GM12878 (cell line): ENCODE data around the gene AGAP1. TPM values are rescaled to one million over a fixed set of nuclear protein-coding genes. Genes with fewer than 3 reads are reported as not detected.

Experiments used
- ATAC-seq: fragments of 200-7000 bp; cut with Tn5 transposase; 3 replicates; pipeline ENCODE4 v1.9.1; 2020; ENCODE audit warnings: mild to moderate bottlenecking, moderate library complexity
- BruUV-seq: library from RNA; stranded (reverse); fragments of 400-500 nt; replicated peaks from 2 replicates; lab custom pipeline; 2021; lab: Mats Ljungman, UMichigan
- CTCF ChIA-PET: fragments of 300-600 bp; sonication (Branson Sonifier 250); formaldehyde crosslinking; extraction: SDS; loops from one replicate; lab custom pipeline; 2021; ENCODE audit warnings: inconsistent platforms; lab: Yijun Ruan, JAX
- POLR2A ChIA-PET: fragments of 350-600 bp; formaldehyde crosslinking; extraction: SDS; loops from one replicate; lab custom pipeline; 2021; ENCODE audit warnings: inconsistent platforms; lab: Charles Lee
- RAD21 ChIA-PET: fragments of 300-600 bp; sonication (Branson Sonifier 250); formaldehyde crosslinking; loops from one replicate; lab custom pipeline; 2023; ENCODE audit warnings: antibody characterized with exemption; ENCODE audit not compliant: unreplicated experiment; lab: Charles Lee
- SMC1A ChIA-PET: fragments of 300-600 bp; sonication (Branson Sonifier 250); formaldehyde crosslinking; loops from one replicate; lab custom pipeline; 2023; ENCODE audit not compliant: unreplicated experiment, uncharacterized antibody; lab: Charles Lee
- DNase-seq: peaks from one replicate; pipeline ENCODE4 v3.0.0-alpha.2; 2011; ENCODE audit warnings: low read depth, low spot score
- FAIRE-seq: peaks from 3 replicates; lab custom pipeline; 2011; peaks lifted over from hg19 to GRCh38; lab: Jason Lieb, UNC
- H2AFZ ChIP-seq: 2 replicates; pipeline ENCODE4 v1.6.0; 2011; ENCODE audit warnings: low read depth, low read length, control low read depth; ENCODE audit not compliant: control insufficient read depth
- H3K27ac ChIP-seq: 2 replicates; pipeline ENCODE4 v1.5.1; 2011; ENCODE audit warnings: control low read depth; ENCODE audit not compliant: control insufficient read depth, insufficient read depth
- H3K27me3 ChIP-seq, 2 experiments: replicated peaks in 1 of 2; 2 replicates each; pipeline versions ENCODE4 v1.6.0 to v1.6.1; 2011; ENCODE audit warnings: low read length in 1 of 2; ENCODE audit not compliant: control insufficient read depth in 2 of 2, insufficient read depth in 2 of 2
- H3K36me3 ChIP-seq, 2 experiments: 2 replicates each; pipeline ENCODE4 v1.5.1; 2011; ENCODE audit warnings: low read length in 1 of 2; ENCODE audit not compliant: control insufficient read depth in 2 of 2, insufficient read depth in 2 of 2
- H3K4me1 ChIP-seq: 2 replicates; pipeline ENCODE4 v1.6.1; 2011; ENCODE audit warnings: mild to moderate bottlenecking, low read length, moderate library complexity, mixed read lengths; ENCODE audit not compliant: control insufficient read depth, insufficient read depth
- H3K4me2 ChIP-seq: 2 replicates; pipeline ENCODE4 v1.6.0; 2011; ENCODE audit warnings: control low read depth; ENCODE audit not compliant: control insufficient read depth, insufficient read depth
- H3K4me3 ChIP-seq: fragments of 200-600 bp; sonication (generic); 2 replicates; pipeline ENCODE4 v1.5.1; 2016
- H3K79me2 ChIP-seq: 2 replicates; pipeline ENCODE4 v1.6.0; 2011; ENCODE audit warnings: low read length; ENCODE audit not compliant: control insufficient read depth, insufficient read depth
- H3K9ac ChIP-seq: 2 replicates; pipeline ENCODE4 v1.8.0; 2011; ENCODE audit warnings: low read length, control low read depth, mixed read lengths; ENCODE audit not compliant: control insufficient read depth, insufficient read depth
- H3K9me3 ChIP-seq: replicated peaks from 3 replicates; pipeline ENCODE4 v1.5.1; 2011; ENCODE audit warnings: mild to moderate bottlenecking, low read length; ENCODE audit not compliant: control insufficient read depth, insufficient read depth
- H4K20me1 ChIP-seq: 2 replicates; pipeline ENCODE4 v1.6.0; 2011; ENCODE audit not compliant: control insufficient read depth, insufficient read depth
- EED ChIP-seq: sonication (generic); IDR thresholded peaks from 2 replicates; pipeline ENCODE4 v1.6.1; 2016; ENCODE audit warnings: antibody characterized with exemption, low read depth
- NFYA ChIP-seq: IDR thresholded peaks from 2 replicates; pipeline ENCODE4 v1.6.1; 2011; ENCODE audit warnings: low read depth, mild to moderate bottlenecking, low read length, improper control_type of control experiment, borderline replicate concordance
- NFYB ChIP-seq: IDR thresholded peaks from 2 replicates; pipeline ENCODE4 v1.6.1; 2011; ENCODE audit warnings: low read depth, mild to moderate bottlenecking, low read length, improper control_type of control experiment, moderate library complexity; ENCODE audit not compliant: insufficient read depth
- PRDM15 ChIP-seq: fragments of 450-650 bp; formaldehyde crosslinking; IDR thresholded peaks from 2 replicates; pipeline ENCODE4 v1.4.0; 2020; ENCODE audit warnings: mild to moderate bottlenecking, moderate library complexity
- RB1 ChIP-seq: fragments of 450-650 bp; formaldehyde crosslinking; IDR thresholded peaks from 2 replicates; pipeline ENCODE4 v1.6.1; 2017; ENCODE audit warnings: mild to moderate bottlenecking, borderline replicate concordance
- ZBTB40 ChIP-seq: fragments of 450-650 bp; IDR thresholded peaks from 2 replicates; pipeline ENCODE4 v1.6.1; 2016; ENCODE audit warnings: mild to moderate bottlenecking, moderate library complexity, borderline replicate concordance
- ZNF217 ChIP-seq: fragments of 450-650 bp; IDR thresholded peaks from 2 replicates; pipeline ENCODE4 v1.6.1; 2017; ENCODE audit warnings: antibody characterized with exemption, mild to moderate bottlenecking
- WGBS: methylation state at CpG from one replicate; pipeline ENCODE4 v1.1.6; 2016; ENCODE audit warnings: low lambda C conversion rate; ENCODE audit not compliant: insufficient replicate concordance, insufficient coverage; ENCODE audit errors: missing lambda C conversion rate; 5-methylcytosine and 5-hydroxymethylcytosine counted together
- in situ Hi-C: fragments of 300-500 bp; cut with MboI; formaldehyde crosslinking; loops from 9 replicates; pipeline ENCODE4 v1.14.3; 2018; ENCODE audit warnings: mixed read lengths
- intact Hi-C: fragments of 100-400 bp; cut with micrococcal nuclease; formaldehyde crosslinking; loops from one replicate; pipeline ENCODE4 v1.14.2; 2022; ENCODE audit not compliant: unreplicated experiment
- polyA plus RNA-seq, 11 experiments: library from polyadenylated mRNA; depleted of rRNA in 4 of 11; unstranded in 6 of 11; stranded (reverse) in 5 of 11; fragments of >200 nt; fragmentation: Nextera tagmentation in 4 of 11; fragmentation: Illumina TruSeq in 1 of 11; extraction: Ambion mirVana in 4 of 11; extraction: Trizol in 1 of 11; gene quantifications; 1 replicate in 1 of 11; 2 replicates in 10 of 11; pipeline versions ENCODE4 v1.2.1 to v1.2.3, GENCODE V29; 2011 to 2016; ENCODE audit warnings: inconsistent platforms in 2 of 11, missing spikeins in 2 of 11, low read depth in 1 of 11
- total RNA-seq, 4 experiments: library from RNA; depleted of rRNA in 3 of 4; stranded (reverse); fragments of >200 nt in 3 of 4; fragmentation: Illumina TruSeq in 1 of 4; extraction: Trizol in 1 of 4; gene quantifications; 2 replicates each; pipeline versions ENCODE4 v1.2.1 to v1.2.3, GENCODE V29; 2013 to 2021

AGAP1 gene
- total and polyA plus RNA-seq, 10 of the 15 experiments (the other 5 are each of a cell fraction or from before 2014, with no cell fraction given), result 0.05 to 0.15 (median 0.06) TPM; not detected in 7

GRCh38 chr2:235896061-235896460 is 402.2 kb downstream of the AGAP1 start (continued):
- no peak for TF ChIP-seq RB1
- no peak for TF ChIP-seq ZNF217
- no peak for TF ChIP-seq NFYA
- TF ChIP-seq EED, result no peak

- no peak for TF ChIP-seq NFYA
- TF ChIP-seq, all 136 proteins: peak for 0
- ATAC-seq (no peak), FAIRE-seq (no peak), DNase-seq (no peak)
- no peak overlapping the region for H3K4me2 ChIP-seq
- RAD21 ChIA-PET, result no interaction called here
- H3K9me3 ChIP-seq, result no peaks in the 10 kb centered on the region
- H3K4me1 ChIP-seq, result no peaks in the 10 kb centered on the region
- no peaks in the 10 kb centered on the region for H4K20me1 ChIP-seq
- H3K27ac ChIP-seq, result no peak overlapping the region
- in situ Hi-C loops (no loop called here), intact Hi-C loops (no loop called here)
- H3K27me3 ChIP-seq, result no peaks in the 10 kb centered on the region
- H3K79me2 ChIP-seq, result no peaks in the 10 kb centered on the region
- CTCF ChIA-PET, result no interaction called here
- no peaks in the 10 kb centered on the region for H3K36me3 ChIP-seq
- SMC1A ChIA-PET, result no interaction called here
- POLR2A ChIA-PET, result no interaction called here
- H3K4me3 ChIP-seq, result no peak overlapping the region
- BruUV-seq, result no TSS peak
- no peak overlapping the region for H3K9ac ChIP-seq
- 26% methylated on average over 7 of the region's 8 CpGs for whole genome bisulfite sequencing
- no peak overlapping the region for H2AFZ ChIP-seq
These were observed 404.1 kb downstream of the AGAP1 start for GRCh38 chr2:235897992-235898391.

- H3K36me3 ChIP-seq, result no peaks in the 10 kb centered on the region
- no TSS peak for BruUV-seq
- H3K9ac ChIP-seq, result no peak overlapping the region
- no peak overlapping the region for H2AFZ ChIP-seq
- in situ Hi-C loops (no loop called here), intact Hi-C loops (no loop called here)
- no peak for TF ChIP-seq PRDM15 (CRISPR knock-in tag)
- no peak for TF ChIP-seq ZBTB40
- TF ChIP-seq NFYB, result no peak
- RAD21 ChIA-PET, result no interaction called here
- H4K20me1 ChIP-seq, result no peaks in the 10 kb centered on the region
- DNase-seq (no peak), ATAC-seq (no peak), FAIRE-seq (no peak)
- no peaks in the 10 kb centered on the region for H3K4me1 ChIP-seq
- no peak overlapping the region for H3K4me2 ChIP-seq
- POLR2A ChIA-PET, result no interaction called here
- H3K27me3 ChIP-seq, result no peaks in the 10 kb centered on the region
- WGBS, result 2% methylated on average over 4 of the region's 4 CpGs
- CTCF ChIA-PET, result no interaction called here
- H3K79me2 ChIP-seq, result no peaks in the 10 kb centered on the region
- H3K9me3 ChIP-seq, result no peaks in the 10 kb centered on the region
- SMC1A ChIA-PET, result no interaction called here
- no peak overlapping the region for H3K4me3 ChIP-seq
- no peak overlapping the region for H3K27ac ChIP-seq
These were observed 404.9 kb downstream of the AGAP1 start for GRCh38 chr2:235898766-235899165.
